ENCODE results near the gene GATC. TPM values are rescaled to one million over a fixed set of nuclear protein-coding genes. Genes with fewer than 3 reads are reported as not detected.

GATC gene
- total and polyA plus RNA-seq, 2 experiments from 2014 or later = 18.5 to 20.1 TPM

- no peak for TF ChIP-seq CTCF (conservative IDR thresholded peaks at IDR 0.05; ENCODE audit: low read depth in 2 of 2)
- no peak for TF ChIP-seq EZH2 (IDR thresholded peaks at IDR 0.05; ENCODE audit: low read depth, unreplicated experiment)
- no peak for TF ChIP-seq POLR2AphosphoS5 (IDR thresholded peaks at IDR 0.05; ENCODE audit: low read depth)
- TF ChIP-seq NANOG (IDR thresholded peaks at IDR 0.05; ENCODE audit: borderline replicate concordance) = no peak
Observed at GRCh38 chr12:120422892-120423456, 23.3 kb upstream of the GATC start (continued).

- Mint-ChIP-seq H3K9me3 (peaks cover 4% of the 10 kb centered on the region; the same call in 2 of the 3 replicates), H3K4me1 (peaks cover 11% of the 10 kb centered on the region)
- no peak for ATAC-seq
- TF ChIP-seq ZNF331 (CRISPR knock-in tag; IDR thresholded peaks at IDR 0.05; ENCODE audit: low read depth) (no peak), CTCF (conservative IDR thresholded peaks at IDR 0.05; ENCODE audit: low read depth in 2 of 2) (no peak), EZH2phosphoT487 (IDR thresholded peaks at IDR 0.05; ENCODE audit: unreplicated experiment) (no peak), REST (IDR thresholded peaks at IDR 0.05; ENCODE audit: unreplicated experiment) (no peak), EZH2 (IDR thresholded peaks at IDR 0.05; ENCODE audit: low read depth, unreplicated experiment) (no peak), ZNF462 (CRISPR knock-in tag; IDR thresholded peaks at IDR 0.05) (no peak), JUNB (IDR thresholded peaks at IDR 0.05; ENCODE audit: unreplicated experiment) (no peak), POLR2AphosphoS5 (IDR thresholded peaks at IDR 0.05; ENCODE audit: low read depth) (no peak)
Observed at GRCh38 chr12:120425797-120426196, 20.4 kb upstream of the GATC start.

More at GRCh38 chr12:120425797-120426196, 20.4 kb upstream of the GATC start:
- Mint-ChIP-seq H3K27ac (no peak overlapping the region), H3K4me3 (no peak overlapping the region), H3K36me3 (ENCODE audit: low read depth) (no peaks in the 10 kb centered on the region), H3K27me3 (ENCODE audit: insufficient read depth, low read depth, poor library complexity) (peaks cover 9% of the 10 kb centered on the region)
- DNase-seq (ENCODE audit: low spot score) = no peak
- 0 out of 2 replicates have a peak, but pooled peaks cover 2% of the 10 kb centered on the region for H3F3A ChIP-seq (replicated peaks; ENCODE audit: low read depth)
- H3K9me2 ChIP-seq (ENCODE audit: insufficient read depth) = 0 out of 2 replicates have a peak, but pooled peaks cover 2% of the 10 kb centered on the region
- no peaks in the 10 kb centered on the region for H3K36me3 ChIP-seq (ENCODE audit: insufficient read depth)
- H3K4me3 ChIP-seq = no peak overlapping the region
- no peaks in the 10 kb centered on the region for H3K79me2 ChIP-seq (replicated peaks; ENCODE audit: insufficient read depth)
- no peaks in the 10 kb centered on the region for H3K27me3 ChIP-seq (ENCODE audit: insufficient read depth)
- H3K4me2 ChIP-seq = no peak overlapping the region
- peak overlapping the region; percentile 91 for H2AFZ ChIP-seq
- no peak overlapping the region for H3K27ac ChIP-seq (ENCODE audit: low read depth)
- no peaks in the 10 kb centered on the region for H4K20me1 ChIP-seq (replicated peaks; ENCODE audit: insufficient read depth)
- H3K4me1 ChIP-seq (ENCODE audit: insufficient read depth) = 0 out of 2 replicates have a peak, but pooled peaks cover 4% of the 10 kb centered on the region
